HG02852 (cell line): ENCODE results near the gene TTC28.
"Not testable (repeated sequence)": the region's sequence is repeated elsewhere in the genome, so short reads cannot be mapped to it uniquely, and the experiment has no call there.

Experiments used
- ATAC-seq: cut with Tn5 transposase; IDR thresholded peaks from one replicate; pipeline ENCODE4 v1.9.1; 2021; ENCODE audit warnings: mild to moderate bottlenecking, moderate library complexity; ENCODE audit not compliant: unreplicated experiment

Gene TTC28

DNA sequence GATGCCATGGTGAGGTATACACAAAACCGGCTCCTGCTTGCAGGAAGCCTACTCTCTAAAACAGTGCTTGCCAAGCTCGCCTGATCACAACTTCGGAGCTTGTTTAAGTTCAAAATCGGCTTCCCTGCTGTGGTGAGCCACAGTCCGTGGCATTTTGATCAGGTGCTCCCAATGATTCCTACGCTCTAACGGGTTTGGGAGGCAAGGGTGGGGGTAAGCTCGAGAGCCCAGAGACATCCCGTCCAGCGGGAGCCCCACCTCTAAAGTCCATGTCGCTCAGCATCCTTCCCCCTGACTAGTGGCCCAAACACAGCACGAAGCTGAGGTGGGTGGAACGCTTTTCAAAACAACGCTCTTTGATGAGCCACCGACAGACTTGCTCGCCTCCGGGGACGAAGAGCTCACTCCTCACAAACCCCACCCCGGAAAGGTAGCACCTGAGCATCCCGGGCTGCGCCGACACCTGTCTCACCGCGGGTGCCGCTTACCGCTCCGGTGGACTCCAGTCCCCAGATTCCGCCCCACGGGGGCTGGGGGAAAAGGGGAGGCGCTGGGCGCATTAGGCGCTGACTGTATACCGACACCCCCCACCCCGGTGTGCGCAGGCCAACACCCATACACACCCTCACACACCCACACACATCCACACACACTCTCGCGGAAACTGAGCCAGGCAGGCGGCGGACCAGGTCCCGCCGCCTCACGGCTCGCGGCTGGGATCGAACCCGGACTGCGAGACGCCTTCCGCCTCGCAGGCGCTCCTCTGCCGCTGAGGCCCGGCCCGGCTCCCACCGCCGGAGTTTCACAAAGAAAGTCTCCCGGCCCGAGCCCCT, 646 bp downstream of the TTC28 start:
- not testable (repeated sequence) for ATAC-seq

DNA sequence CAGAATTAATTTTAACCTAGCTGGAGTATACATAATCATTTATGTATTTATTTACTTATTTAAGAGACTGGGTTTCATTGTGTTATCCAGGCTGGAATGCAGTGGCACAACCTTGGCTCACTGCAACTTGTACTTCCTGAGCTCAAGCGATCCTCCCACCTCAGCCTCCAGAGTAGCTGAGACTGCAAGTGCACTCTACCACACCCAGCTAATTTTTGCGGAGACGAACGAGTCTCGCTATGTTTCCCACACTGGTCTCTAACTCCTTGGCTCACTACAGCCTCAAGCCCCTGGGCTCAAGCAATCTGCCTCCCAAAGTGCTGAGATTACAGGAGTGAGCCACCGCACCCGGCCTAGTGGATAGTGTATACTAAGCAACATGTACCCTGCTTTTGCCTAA, 1.5 kb downstream of the TTC28 start:
- ATAC-seq = not testable (repeated sequence)

DNA sequence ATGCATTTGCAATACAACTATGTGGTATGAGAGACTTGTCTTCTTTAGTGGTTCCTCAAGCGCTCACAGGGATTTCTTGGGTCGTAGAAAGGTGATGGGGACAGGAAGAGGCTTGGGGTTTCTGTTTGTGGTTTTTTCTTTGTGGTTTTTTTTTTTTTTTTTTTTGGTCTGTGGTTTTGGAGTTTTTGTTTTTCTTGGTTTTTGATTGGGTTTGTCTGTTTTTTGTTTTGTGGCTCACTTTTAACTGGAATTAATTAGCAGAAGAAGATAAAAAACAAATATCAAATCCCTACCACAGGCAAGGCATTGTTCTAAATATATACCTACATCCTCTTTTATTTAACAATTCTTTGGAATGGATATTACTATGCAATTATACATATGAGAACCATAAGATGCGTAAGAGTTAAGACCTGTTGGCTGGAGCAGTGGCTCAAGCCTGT, 5.5 kb downstream of the TTC28 start:
- no peak for ATAC-seq

DNA sequence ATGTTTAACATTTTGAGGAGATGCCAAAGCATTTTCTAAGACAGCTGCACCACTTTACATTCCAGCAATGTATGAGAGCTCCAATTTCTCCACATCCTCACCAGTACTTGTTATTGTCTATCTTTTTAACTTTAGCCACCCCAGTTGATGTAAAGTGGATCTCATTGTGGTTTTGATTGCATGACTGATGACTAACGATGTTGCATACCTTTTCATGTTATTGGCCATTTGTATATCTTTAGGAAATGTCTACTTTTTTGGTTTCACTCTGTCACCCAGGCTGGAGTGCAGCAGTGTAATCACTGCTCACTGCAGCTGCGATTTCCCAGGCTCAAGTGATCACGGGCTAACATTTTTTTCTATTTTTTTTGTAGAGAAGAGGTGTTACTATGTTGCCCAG, 8.9 kb downstream of the TTC28 start:
- no peak for ATAC-seq

DNA sequence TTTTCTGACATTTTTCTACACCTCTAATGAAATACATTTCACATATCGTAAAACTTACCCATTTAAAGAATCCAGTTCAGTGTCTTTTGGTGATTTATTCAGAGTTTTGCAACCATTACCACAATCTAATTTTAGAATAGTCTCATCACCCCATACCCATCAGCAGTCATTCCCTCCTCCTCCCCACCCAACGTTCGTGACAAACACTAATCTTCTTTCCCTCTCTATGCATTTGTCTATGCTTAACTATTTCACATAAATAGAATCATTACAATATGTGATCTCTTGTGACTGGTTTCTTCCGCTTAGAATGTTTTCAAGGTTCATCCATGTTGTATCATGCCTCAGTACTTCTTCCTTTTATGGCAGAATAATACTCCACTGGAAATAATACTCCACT, 9.5 kb downstream of the TTC28 start:
- ATAC-seq = no peak

DNA sequence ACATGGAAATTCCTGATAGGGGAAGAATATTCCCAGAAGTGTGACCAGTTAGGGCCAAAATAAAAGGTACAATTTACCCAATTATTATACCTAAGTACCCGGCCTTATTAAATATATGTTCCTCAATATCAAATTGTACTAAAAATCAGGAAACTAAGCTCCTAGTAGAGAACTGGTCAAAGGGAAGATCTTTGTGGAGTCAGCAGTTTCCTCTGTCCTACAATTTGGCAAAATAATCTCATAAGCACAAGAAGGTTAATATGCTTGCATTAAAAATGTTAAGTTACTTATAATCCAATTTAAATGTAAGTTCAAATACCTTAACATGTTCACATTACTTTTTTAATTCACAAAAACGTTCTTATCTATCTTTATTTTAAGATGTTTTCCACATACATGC, 10.3 kb downstream of the TTC28 start:
- no peak for ATAC-seq

DNA sequence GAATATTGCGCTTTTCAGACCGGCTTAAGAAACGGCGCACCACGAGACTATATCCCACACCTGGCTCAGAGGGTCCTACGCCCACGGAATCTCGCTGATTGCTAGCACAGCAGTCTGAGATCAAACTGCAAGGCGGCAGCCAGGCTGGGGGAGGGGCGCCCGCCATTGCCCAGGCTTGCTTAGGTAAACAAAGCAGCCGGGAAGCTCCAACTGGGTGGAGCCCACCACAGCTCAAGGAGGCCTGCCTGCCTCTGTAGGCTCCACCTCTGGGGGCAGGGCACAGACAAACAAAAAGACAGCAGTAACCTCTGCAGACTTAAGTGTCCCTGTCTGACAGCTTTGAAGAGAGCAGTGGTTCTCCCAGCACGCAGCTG, 16.1 kb downstream of the TTC28 start:
- not testable (repeated sequence) for ATAC-seq

DNA sequence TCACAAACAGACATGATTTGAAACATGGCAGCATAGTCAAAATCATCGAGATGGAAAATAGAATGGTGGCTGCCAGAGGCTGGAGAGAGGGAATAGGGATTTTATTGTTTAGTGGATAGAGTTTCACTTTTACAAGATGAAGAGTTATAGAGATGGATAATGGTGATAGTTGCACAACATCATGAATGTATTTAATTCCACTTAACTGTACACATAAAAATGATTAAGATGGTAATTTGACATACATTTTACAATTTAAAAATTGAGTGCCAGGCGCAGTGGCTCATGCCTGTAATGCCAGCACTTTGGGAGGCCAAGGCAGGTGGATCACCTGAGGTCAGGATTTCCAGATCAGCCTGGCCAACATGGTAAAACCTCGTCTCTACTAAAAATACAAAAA, 21.2 kb downstream of the TTC28 start:
- no peak for ATAC-seq

DNA sequence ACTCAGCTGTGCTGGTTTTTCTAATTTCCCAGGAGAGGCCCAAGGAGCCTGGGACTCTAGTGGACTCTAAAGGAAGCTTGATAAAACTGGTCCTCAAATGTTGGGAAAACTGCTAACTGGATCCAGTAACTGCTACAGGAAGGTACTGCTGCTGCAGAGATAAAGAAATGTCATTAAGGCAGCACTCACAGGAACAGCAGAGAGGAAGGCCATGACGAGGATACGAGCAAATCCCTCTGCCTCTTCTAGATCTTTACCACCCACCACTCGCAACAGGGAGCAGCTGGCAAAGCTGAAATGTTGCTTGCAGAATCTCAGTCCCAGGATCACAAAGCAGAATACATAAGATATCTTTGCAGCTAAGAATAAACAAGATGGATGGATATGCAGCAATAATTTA, 23.5 kb downstream of the TTC28 start:
- no peak for ATAC-seq

DNA sequence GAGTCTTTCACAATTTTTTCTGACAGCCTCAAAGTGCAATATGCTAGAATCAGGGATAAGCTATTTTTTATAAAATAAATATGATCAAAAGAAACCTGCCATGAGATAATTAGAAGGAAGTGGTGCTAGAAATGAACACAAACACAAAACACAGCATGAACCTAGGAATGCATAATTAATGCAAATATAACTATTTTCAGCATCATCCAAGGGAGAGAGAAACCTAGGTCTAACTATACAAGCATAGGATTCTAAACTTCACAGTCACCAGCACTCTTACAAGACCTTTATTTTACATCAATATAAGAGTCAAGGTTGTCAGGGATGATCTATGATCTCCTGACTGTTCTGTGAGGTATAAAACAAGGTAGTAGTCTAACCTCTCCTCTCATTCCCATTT, 29.2 kb downstream of the TTC28 start:
- ATAC-seq = no peak

DNA sequence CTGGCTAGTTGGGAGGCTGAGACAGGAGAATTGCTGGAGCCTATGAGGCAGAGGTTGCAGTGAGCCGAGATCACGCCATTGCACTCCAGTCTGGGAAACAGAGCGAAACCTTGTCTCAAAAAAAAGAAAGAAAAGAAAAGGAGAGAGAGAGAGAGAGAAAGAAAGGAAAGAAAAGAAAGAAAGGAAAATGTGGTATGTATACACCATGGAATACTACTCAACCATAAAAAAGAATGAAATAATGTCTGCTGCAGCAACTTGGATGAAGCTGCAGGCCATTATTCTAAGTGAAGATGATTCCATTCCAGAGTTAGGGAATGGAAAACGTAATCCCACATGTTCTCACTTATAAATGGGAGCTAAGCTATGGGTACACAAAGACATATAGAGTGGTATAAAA, 30.8 kb downstream of the TTC28 start:
- ATAC-seq = no peak

DNA sequence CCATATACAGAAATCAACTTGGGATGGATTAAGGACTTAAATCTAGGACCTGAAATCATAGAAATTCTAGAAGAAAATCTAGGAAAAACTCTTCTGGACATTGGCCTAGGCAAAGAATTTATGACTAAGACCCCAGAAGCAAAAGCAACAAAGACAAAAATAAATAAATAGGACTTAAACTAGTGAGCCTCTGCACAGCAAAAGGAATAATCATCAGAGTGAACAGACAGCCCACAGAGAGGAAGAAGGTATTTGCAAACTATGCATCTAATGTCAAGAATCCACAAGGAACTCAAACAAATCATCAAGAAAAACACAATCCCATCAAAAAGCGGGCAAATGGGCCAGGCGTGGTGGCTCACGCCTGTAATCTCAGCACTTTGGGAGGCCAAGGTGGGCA, 32.4 kb downstream of the TTC28 start:
- no peak for ATAC-seq

DNA sequence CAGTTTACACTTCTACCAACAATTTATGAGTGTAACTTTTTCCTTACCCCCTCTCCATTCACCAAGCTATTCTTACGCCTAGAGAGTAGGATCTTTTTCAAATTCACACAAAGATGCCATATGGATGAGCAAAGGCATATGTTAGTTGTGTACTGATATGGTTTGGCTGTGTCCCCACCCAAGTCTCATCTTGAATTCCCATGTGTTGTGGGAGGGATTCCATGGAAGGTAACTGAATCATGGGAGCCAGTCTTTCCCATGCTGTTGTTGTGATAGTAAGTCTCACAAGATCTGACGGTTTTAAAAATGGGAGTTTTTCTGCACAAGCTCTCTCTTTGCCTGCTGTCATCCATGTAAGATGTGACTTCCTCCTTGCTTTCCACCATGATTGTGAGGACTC, 40.3 kb downstream of the TTC28 start:
- no peak for ATAC-seq

DNA sequence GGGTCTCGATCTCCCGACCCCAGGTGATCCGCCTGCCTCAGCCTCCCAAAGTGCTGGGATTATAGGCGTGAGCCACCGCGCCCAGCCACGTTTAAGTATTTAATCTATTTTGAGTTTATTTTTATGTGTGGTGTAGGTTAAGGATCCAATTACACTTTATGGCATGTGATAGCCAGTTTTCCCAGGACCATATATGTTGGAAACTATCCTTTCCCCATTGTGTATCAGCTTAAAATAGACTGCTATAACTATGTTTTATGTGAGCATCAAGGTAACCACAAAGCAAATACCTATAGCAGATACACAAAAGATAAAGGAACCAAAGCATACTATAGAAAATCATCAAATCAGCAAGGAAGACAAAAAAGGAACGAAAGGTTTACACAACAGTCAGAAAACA, 42.4 kb downstream of the TTC28 start:
- no peak for ATAC-seq

DNA sequence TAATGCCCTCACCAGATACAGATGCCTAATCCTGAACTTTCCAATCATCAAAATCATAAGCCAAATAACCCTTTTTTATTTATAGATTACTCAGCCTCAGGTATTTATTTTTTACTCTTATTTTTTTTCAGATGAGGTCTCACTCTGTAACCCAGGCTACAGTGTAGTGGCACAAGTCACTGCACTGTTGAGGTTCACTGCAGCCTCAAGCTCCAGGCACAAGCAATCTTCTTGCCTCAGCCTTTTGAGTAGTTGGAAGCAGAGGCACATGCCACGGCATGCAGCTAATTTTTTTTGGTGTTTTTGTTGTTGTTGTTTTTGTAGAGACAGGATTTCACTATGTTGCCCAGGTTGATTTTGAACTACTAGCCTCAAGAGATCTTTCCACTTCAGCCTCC, 49.5 kb downstream of the TTC28 start:
- no peak for ATAC-seq

DNA sequence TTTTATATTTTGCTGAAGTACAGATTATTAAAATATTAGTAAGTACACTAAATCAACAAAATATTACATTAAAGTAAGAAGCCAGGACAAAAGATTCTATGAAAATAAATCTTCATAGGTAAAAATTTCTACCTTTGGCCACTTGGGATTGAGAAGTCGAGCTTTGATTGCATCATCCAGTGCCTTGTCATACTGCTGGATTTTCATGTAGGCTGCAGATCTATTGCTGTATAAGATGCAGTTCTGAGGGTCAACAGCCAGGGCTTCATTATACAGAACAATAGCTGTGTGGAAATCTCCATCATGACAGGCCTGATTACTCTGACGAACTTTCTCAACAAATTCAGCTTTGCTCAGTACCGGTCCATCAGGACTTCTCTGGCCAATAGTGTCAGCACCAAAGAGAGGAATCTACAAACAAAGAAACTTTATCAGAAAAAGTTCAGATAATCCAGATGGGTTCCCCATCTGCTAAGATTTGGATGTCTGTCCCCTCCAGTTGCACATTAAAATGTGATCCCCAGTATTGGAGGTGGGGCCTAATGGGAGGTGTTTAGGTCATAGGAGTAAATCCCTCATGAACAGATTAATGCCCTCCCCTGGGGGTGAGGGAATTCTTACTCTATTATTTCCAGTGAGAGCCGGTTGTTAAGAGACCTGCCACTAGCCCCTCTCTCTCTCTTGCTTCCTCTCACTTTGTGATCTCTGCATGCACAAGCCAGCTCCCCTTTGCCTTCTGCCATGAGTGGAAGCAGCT, 50.0 kb downstream of the TTC28 start:
- ATAC-seq = no peak

DNA sequence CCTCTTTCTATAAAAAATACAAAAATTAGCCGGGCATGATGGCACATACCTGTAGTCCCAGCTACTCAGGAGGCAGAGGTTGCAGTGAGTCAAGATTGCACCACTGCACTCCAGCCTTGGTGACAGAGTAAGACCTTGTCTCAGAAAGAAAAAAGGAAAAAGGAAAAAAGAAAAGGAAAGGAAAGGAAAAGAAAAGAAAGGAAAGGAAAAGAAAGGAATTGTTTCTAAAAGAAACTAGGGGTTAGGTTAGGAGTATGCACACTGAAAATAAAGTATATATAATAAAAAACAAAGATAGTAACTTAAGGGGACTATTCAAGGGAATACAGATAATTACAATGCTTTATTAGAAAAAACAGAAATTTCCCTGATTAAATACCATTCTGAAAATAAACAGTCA, 50.9 kb downstream of the TTC28 start:
- no peak for ATAC-seq

DNA sequence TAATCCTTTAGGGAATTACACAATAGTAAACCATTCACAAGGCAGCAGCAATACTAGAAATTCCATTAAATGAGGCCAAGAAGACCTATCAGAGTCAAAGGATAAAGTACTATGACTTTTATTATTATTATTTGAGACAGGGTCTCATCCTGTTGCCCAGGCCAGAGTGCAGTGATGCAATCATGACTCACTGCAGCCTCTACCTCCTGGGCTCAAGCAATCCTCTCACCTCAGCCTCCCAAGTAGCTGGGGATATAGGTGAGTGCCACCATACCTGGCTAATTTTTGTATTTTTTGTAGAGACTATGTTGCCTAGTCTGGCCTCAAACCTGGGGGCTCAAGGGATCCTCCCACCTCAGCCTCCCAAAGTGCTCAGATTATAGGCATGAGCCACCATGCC, 51.8 kb downstream of the TTC28 start:
- ATAC-seq = no peak

DNA sequence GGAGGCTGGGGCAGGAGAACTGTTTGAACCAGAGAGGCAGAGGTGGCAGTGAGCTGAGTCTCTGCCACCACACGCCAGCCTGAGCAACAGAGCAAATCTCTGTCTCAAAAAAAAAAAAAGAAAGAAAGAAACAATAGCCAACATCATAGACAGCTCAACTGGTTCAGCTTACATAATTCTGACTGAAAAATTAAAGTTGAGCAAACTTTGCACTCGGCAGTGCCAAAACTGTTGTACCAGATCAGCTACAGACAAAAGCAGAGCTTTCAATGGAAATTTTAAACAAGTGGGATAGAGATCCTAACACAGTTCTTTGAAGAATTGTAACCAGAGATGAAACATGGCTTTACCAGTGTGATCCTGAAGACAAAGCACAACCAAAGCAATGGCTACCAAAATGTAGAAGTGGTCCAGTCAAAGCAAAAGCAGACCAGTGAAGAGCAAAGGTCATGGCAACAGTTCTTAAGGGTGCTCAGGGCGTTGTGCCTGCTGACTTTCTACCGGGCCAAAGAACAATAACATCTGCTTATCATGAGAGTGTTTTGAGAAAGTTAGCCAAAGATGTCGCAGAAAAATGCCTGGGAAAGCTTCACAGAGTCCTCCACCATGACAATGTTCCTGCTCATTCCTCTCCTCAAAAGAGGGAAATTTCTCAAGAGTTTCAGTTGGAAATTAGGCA, 59.3 kb downstream of the TTC28 start:
- no peak for ATAC-seq

DNA sequence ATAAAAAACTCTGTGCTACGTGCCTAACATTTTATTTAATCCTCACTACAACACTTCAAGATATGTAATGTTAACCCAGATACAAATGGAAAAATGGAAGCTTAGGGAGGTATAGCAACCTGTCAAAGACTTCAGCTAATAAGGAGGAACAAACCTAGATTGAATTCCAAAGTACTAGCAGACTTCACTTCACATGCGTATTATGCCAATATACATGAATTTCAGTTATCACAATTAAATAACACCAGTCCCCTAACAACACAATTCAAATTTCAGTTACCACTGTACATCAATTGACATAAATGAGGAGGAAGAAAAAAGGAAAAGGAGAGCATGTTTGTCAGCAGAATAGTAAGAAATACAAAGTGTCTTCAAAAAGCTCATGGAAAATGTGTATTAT, 60.4 kb downstream of the TTC28 start:
- no peak for ATAC-seq

DNA sequence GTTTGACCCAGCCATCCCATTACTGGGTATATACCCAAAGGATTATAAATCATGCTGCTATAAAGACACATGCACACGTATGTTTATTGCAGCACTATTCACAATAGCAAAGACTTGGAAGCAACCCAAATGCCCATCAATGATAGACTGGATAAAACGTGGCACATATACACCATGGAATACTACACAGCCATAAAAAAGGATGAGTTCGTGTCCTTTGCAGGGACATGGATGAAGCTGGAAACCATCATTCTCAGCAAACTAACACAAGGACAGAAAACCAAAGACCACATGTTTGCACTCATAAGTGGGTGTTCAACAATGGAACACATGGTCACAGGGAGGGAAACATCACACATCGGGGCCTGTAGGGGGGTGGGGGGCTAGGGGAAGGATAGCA, 64.2 kb downstream of the TTC28 start:
- ATAC-seq = not testable (repeated sequence)

DNA sequence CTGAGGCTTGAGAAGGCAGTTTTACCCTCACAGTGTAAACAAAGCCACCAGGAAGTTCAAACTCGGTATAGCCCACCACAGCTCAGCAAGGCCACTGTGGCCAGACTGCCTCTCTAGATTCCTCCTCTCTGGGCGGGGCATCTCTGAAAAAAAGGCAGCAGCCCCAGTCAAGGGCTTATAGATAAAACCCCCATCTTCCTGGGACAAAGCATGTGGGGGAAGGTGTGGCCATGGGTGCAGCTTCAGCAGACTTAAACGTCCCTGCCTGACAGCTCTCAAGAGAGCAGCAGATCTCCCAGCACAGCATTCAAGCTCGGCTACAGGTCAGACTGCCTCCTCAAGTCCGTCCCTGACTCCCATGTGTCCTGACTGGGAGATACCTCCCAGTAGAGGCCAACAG, 69.7 kb downstream of the TTC28 start:
- no peak for ATAC-seq
